Mononuclear cell (primary cell): ENCODE measurements around the gene STPG3. TPM values are rescaled to one million over a fixed set of nuclear protein-coding genes. Genes with fewer than 3 reads are reported as not detected.

Experiments used
- H3K27me3 ChIP-seq: 2 replicates; pipeline ENCODE4 v1.6.0; 2011; ENCODE audit warnings: low read length, control low read depth; ENCODE audit not compliant: insufficient read depth
- H3K4me1 ChIP-seq: 2 replicates; pipeline ENCODE4 v1.5.1; 2011; ENCODE audit warnings: mild to moderate bottlenecking, low read length, control low read depth; ENCODE audit not compliant: insufficient read depth
- H3K4me3 ChIP-seq: 2 replicates; pipeline ENCODE4 v1.5.1; 2011; ENCODE audit warnings: mild to moderate bottlenecking, low read length, moderate library complexity
- H3K9me3 ChIP-seq: 2 replicates; pipeline ENCODE4 v1.5.1; 2011; ENCODE audit warnings: low read depth, mild to moderate bottlenecking, control low read depth, low read length
- total RNA-seq: library from RNA; depleted of rRNA; stranded (reverse); fragments of >200 nt; gene quantifications from one replicate; pipeline ENCODE4 v1.2.3, GENCODE V29; 2012

The STPG3 gene
- not detected for total RNA-seq

- no peaks in the 10 kb centered on the region for H3K9me3 ChIP-seq
- H3K4me3 ChIP-seq: no peak within 1 kb of the TSS
- H3K27me3 ChIP-seq: no peaks in the 10 kb centered on the region
- peaks cover 15% of the 10 kb centered on the region for H3K4me1 ChIP-seq
These were observed at the start of gene STPG3 for GRCh38 chr9:137251194-137251461. Gene STPG3, plus strand, starts transcription at chr9:137251286. Its CDS starts 1 bp downstream, at chr9:137251287.

- Histone ChIP-seq H3K9me3 (no peaks in the 10 kb centered on the region), H3K4me1 (peaks cover 57% of the 10 kb centered on the region)
These were observed 48.1 kb upstream of the STPG3 start for GRCh38 chr9:137202966-137203365.

GRCh38 chr9:137204731-137205125 lies 46.4 kb upstream of the STPG3 start:
- Histone ChIP-seq H3K4me1 (peaks cover 44% of the 10 kb centered on the region), H3K27me3 (no peaks in the 10 kb centered on the region), H3K4me3 (peak overlapping the region; percentile 94)

More at GRCh38 chr9:137202966-137203365, 48.1 kb upstream of the STPG3 start:
- Histone ChIP-seq H3K27me3 (no peaks in the 10 kb centered on the region), H3K4me3 (no peak overlapping the region)

GRCh38 chr9:137205126-137206069 lies 45.7 kb upstream of the STPG3 start, which contains the start of the genes NDOR1 and TMEM203:
Gene NDOR1, plus strand, starts transcription at chr9:137205700. Its CDS starts 78 bp downstream, at chr9:137205778.
Gene TMEM203, minus strand, starts transcription at chr9:137205648. Its CDS starts 234 bp downstream, at chr9:137205414.
- Histone ChIP-seq H3K4me1 (peaks cover 44% of the 10 kb centered on the region), H3K9me3 (no peaks in the 10 kb centered on the region), H3K27me3 (no peaks in the 10 kb centered on the region), H3K4me3 (peak within 1 kb of the TSS; percentile 94)

More at GRCh38 chr9:137204731-137205125, 46.4 kb upstream of the STPG3 start:
- H3K9me3 ChIP-seq: no peaks in the 10 kb centered on the region

GRCh38 chr9:137206602-137207001 lies 44.5 kb upstream of the STPG3 start:
- H3K9me3 ChIP-seq: no peaks in the 10 kb centered on the region
- no peaks in the 10 kb centered on the region for H3K27me3 ChIP-seq
- H3K4me3 ChIP-seq: no peak overlapping the region
- peaks cover 38% of the 10 kb centered on the region for H3K4me1 ChIP-seq

GRCh38 chr9:137211532-137211931 lies 39.6 kb upstream of the STPG3 start:
- Histone ChIP-seq H3K4me3 (no peak overlapping the region), H3K9me3 (no peaks in the 10 kb centered on the region), H3K4me1 (peaks cover 5% of the 10 kb centered on the region), H3K27me3 (no peaks in the 10 kb centered on the region)

- Histone ChIP-seq H3K27me3 (no peaks in the 10 kb centered on the region), H3K9me3 (no peaks in the 10 kb centered on the region), H3K4me1 (no peaks in the 10 kb centered on the region), H3K4me3 (no peak overlapping the region)
These were observed 38.6 kb upstream of the STPG3 start for GRCh38 chr9:137212520-137212919.

GRCh38 chr9:137213160-137214060 lies 37.7 kb upstream of the STPG3 start:
- no peaks in the 10 kb centered on the region for H3K27me3 ChIP-seq
- no peaks in the 10 kb centered on the region for H3K9me3 ChIP-seq
- no peak overlapping the region for H3K4me3 ChIP-seq
- no peaks in the 10 kb centered on the region for H3K4me1 ChIP-seq

- Histone ChIP-seq H3K27me3 (no peaks in the 10 kb centered on the region), H3K4me1 (no peaks in the 10 kb centered on the region), H3K9me3 (no peaks in the 10 kb centered on the region), H3K4me3 (no peak overlapping the region)
These were observed 36.5 kb upstream of the STPG3 start for GRCh38 chr9:137214620-137215019.

GRCh38 chr9:137215196-137215986 lies 35.7 kb upstream of the STPG3 start:
- Histone ChIP-seq H3K4me1 (no peaks in the 10 kb centered on the region), H3K4me3 (no peak overlapping the region), H3K27me3 (no peaks in the 10 kb centered on the region), H3K9me3 (no peaks in the 10 kb centered on the region)

- Histone ChIP-seq H3K27me3 (no peaks in the 10 kb centered on the region), H3K4me1 (no peaks in the 10 kb centered on the region), H3K9me3 (no peaks in the 10 kb centered on the region), H3K4me3 (no peak overlapping the region)
These were observed 34.7 kb upstream of the STPG3 start for GRCh38 chr9:137216188-137216965.

- Histone ChIP-seq H3K4me3 (no peak overlapping the region), H3K27me3 (no peaks in the 10 kb centered on the region), H3K9me3 (no peaks in the 10 kb centered on the region), H3K4me1 (peaks cover 3% of the 10 kb centered on the region)
These were observed 33.5 kb upstream of the STPG3 start for GRCh38 chr9:137217276-137218211.

GRCh38 chr9:137218212-137218753 lies 32.8 kb upstream of the STPG3 start:
- H3K27me3 ChIP-seq: no peaks in the 10 kb centered on the region
- H3K4me3 ChIP-seq: no peak overlapping the region
- H3K9me3 ChIP-seq: no peaks in the 10 kb centered on the region
- H3K4me1 ChIP-seq: peaks cover 9% of the 10 kb centered on the region
